HepG2 (cell line): ENCODE data around the gene SMIM14. TPM values are rescaled to one million over a fixed set of nuclear protein-coding genes. Genes with fewer than 3 reads are reported as not detected.

Source experiments
- GMEB2 ChIP-seq: IDR thresholded peaks from 2 replicates; pipeline ENCODE4 v1.6.1; 2016; ENCODE audit warnings: missing biosample characterization, missing genetic modification reagents, low read depth
- HNF4A ChIP-seq: sonication (generic); formaldehyde crosslinking; IDR thresholded peaks from 2 replicates; pipeline ENCODE4 v1.4.0; 2020; ENCODE audit warnings: missing genetic modification reagents
- HOXD1 ChIP-seq: sonication (generic); formaldehyde crosslinking; IDR thresholded peaks from 2 replicates; pipeline ENCODE4 v1.5.0; 2020; ENCODE audit warnings: missing genetic modification reagents
- KDM6A ChIP-seq: IDR thresholded peaks from 2 replicates; pipeline ENCODE4 v1.6.1; 2016; ENCODE audit warnings: low read depth
- MED1 ChIP-seq: sonication (generic); formaldehyde crosslinking; IDR thresholded peaks from 2 replicates; pipeline ENCODE4 v1.4.0; 2020; ENCODE audit warnings: missing genetic modification reagents
- NR2C2 ChIP-seq: sonication (generic); formaldehyde crosslinking; IDR thresholded peaks from 2 replicates; pipeline ENCODE4 v1.4.0; 2020; ENCODE audit warnings: missing genetic modification reagents, mild to moderate bottlenecking, moderate library complexity, borderline replicate concordance
- TFDP2 ChIP-seq: sonication (generic); formaldehyde crosslinking; IDR thresholded peaks from 2 replicates; pipeline ENCODE4 v1.4.0; 2020; ENCODE audit warnings: missing genetic modification reagents
- TRIM22 ChIP-seq: fragments of 450-650 bp; IDR thresholded peaks from 2 replicates; pipeline ENCODE4 v1.6.1; 2017
- ZBTB40 ChIP-seq, 2 experiments: fragments of 450-650 bp in 1 of 2; sonication (generic) in 1 of 2; formaldehyde crosslinking in 1 of 2; IDR thresholded peaks; 2 replicates each; pipeline versions ENCODE4 v1.6.1 to v1.8.0; 2016 to 2022; ENCODE audit warnings: antibody characterized with exemption in 1 of 2, mild to moderate bottlenecking in 1 of 2, missing genetic modification reagents in 1 of 2
- ZNF207 ChIP-seq: fragments of 450-650 bp; IDR thresholded peaks from 2 replicates; pipeline ENCODE4 v1.6.1; 2016; ENCODE audit warnings: antibody characterized with exemption, borderline replicate concordance
- ZNF335 ChIP-seq: sonication (generic); formaldehyde crosslinking; IDR thresholded peaks from 2 replicates; pipeline ENCODE4 v1.4.0; 2020; ENCODE audit warnings: missing genetic modification reagents
- ZNF510 ChIP-seq: sonication (generic); formaldehyde crosslinking; IDR thresholded peaks from 2 replicates; pipeline ENCODE4 v1.4.0; 2020; ENCODE audit warnings: low read depth, mild to moderate bottlenecking, missing genetic modification reagents
- ZNF780A ChIP-seq: sonication (generic); formaldehyde crosslinking; IDR thresholded peaks from 2 replicates; pipeline ENCODE4 v1.8.0; 2022; ENCODE audit warnings: mild to moderate bottlenecking, missing genetic modification reagents, moderate library complexity
- ZSCAN29 ChIP-seq: sonication (generic); formaldehyde crosslinking; conservative IDR thresholded peaks from 2 replicates; pipeline ENCODE4 v1.4.0; 2020; ENCODE audit warnings: mild to moderate bottlenecking, missing genetic modification reagents
- polyA plus RNA-seq, 8 experiments: library from polyadenylated mRNA; depleted of rRNA in 3 of 8; stranded (reverse) in 7 of 8; unstranded in 1 of 8; fragments of >200 nt; fragmentation: Illumina TruSeq in 4 of 8; extraction: Trizol in 4 of 8; gene quantifications; 2 replicates each; pipeline versions ENCODE4 v1.2.1 to v1.2.3, GENCODE V29; 2011 to 2016; ENCODE audit warnings: low read depth in 4 of 8, missing spikeins in 1 of 8, mixed read lengths in 1 of 8; ENCODE audit not compliant: insufficient read depth in 1 of 8
- total RNA-seq, 5 experiments: library from RNA; depleted of rRNA; stranded (reverse); fragments of >200 nt; fragmentation: Illumina TruSeq; extraction: Trizol; gene quantifications; 2 replicates each; pipeline ENCODE4 v1.2.3, GENCODE V29; 2016; ENCODE audit warnings: low read depth in 1 of 5

SMIM14 gene
- total and polyA plus RNA-seq, 2 of the 13 experiments (the other 11 are each of a cell fraction or from before 2014, with no cell fraction given) = 16.3 to 28.1 TPM

GRCh38 chr4:39514888-39515401 lies 123.7 kb downstream of the SMIM14 start (continued):
- TF ChIP-seq NR2C2 (CRISPR knock-in tag) (peak; percentile 91), TFDP2 (CRISPR knock-in tag) (0 out of 2 replicates have a peak, but pooled peaks have one; percentile 42), GMEB2 (CRISPR knock-in tag) (no peak), HNF4A (CRISPR knock-in tag) (peak; percentile 89), ZBTB40 (IDR thresholded peaks at IDR 0.05) (no peak), ZBTB40 (CRISPR knock-in tag; IDR thresholded peaks at IDR 0.05) (peak; percentile 38; the same call in 1 of the 2 replicates), ZNF207 (no peak), HOXD1 (peak; percentile 97), ZNF510 (CRISPR knock-in tag) (no peak), ZSCAN29 (CRISPR knock-in tag) (no peak), KDM6A (CRISPR knock-in tag) (peak; percentile 75), ZNF780A (CRISPR knock-in tag) (no peak), ZNF335 (CRISPR knock-in tag) (no peak), MED1 (peak; percentile 99), TRIM22 (no peak)
